CD4-positive, alpha-beta memory T cell (primary cell): ENCODE data around the gene AFMID. TPM values are rescaled to one million over a fixed set of nuclear protein-coding genes. Genes with fewer than 3 reads are reported as not detected.
A peak's percentile ranks its signal among the peaks of the same experiment; 100 is the strongest.
"Not testable (repeated sequence)": the region's sequence is repeated elsewhere in the genome, so short reads cannot be mapped to it uniquely, and the experiment has no call there.

Source experiments
- CTCF ChIA-PET: fragments of 350-600 bp; sonication (Branson Sonifier 250); formaldehyde crosslinking; loops from one replicate; lab custom pipeline; 2021; ENCODE audit warnings: inconsistent platforms; ENCODE audit not compliant: partially characterized antibody; lab: Charles Lee
- POLR2A ChIA-PET: fragments of 350-600 bp; sonication (Branson Sonifier 250); formaldehyde crosslinking; loops from one replicate; lab custom pipeline; 2021; ENCODE audit not compliant: partially characterized antibody; lab: Charles Lee
- DNase-seq, 5 donors: peaks; one replicate each; pipeline versions ENCODE4 v3.0.0 to v3.0.0-alpha.2; 2020 to 2022; ENCODE audit warnings: mixed read lengths in 1 of 5
- H3K27ac ChIP-seq: one replicate; pipeline ENCODE4 v1.7.0; 2013; ENCODE audit warnings: low read depth, low read length
- H3K27me3 ChIP-seq: 2 replicates; pipeline ENCODE4 v1.7.0; 2013; ENCODE audit warnings: mild to moderate bottlenecking, low read length, moderate library complexity; ENCODE audit not compliant: insufficient read depth
- H3K36me3 ChIP-seq: 2 replicates; pipeline ENCODE4 v1.7.0; 2013; ENCODE audit warnings: mild to moderate bottlenecking, low read length, moderate library complexity; ENCODE audit not compliant: insufficient read depth
- H3K4me1 ChIP-seq: 2 replicates; pipeline ENCODE4 v1.7.0; 2013; ENCODE audit warnings: mild to moderate bottlenecking, low read length, moderate library complexity; ENCODE audit not compliant: insufficient read depth
- H3K4me3 ChIP-seq, 2 donors: one replicate each; pipeline ENCODE4 v1.7.0; 2013; ENCODE audit warnings: low read length in 2 of 2, mild to moderate bottlenecking in 1 of 2
- H3K9me3 ChIP-seq, 2 donors: one replicate each; pipeline ENCODE4 v1.7.0; 2013; ENCODE audit warnings: low read length in 2 of 2, control low read depth in 1 of 2; ENCODE audit not compliant: control insufficient read depth in 1 of 2
- H3K27ac Mint-ChIP-seq, 7 donors: one replicate each; pipeline ENCODE4 v1.8.0; 2020 to 2021; ENCODE audit warnings: mixed read lengths in 7 of 7, mild to moderate bottlenecking in 6 of 7, inconsistent platforms in 3 of 7, moderate library complexity in 3 of 7
- H3K27me3 Mint-ChIP-seq, 2 donors: one replicate each; pipeline ENCODE4 v1.8.0; 2020 to 2021; ENCODE audit warnings: mixed read lengths in 2 of 2
- H3K36me3 Mint-ChIP-seq, 2 donors: one replicate each; pipeline ENCODE4 v1.8.0; 2020 to 2021; ENCODE audit warnings: mixed read lengths in 2 of 2, inconsistent platforms in 1 of 2, mild to moderate bottlenecking in 1 of 2
- H3K4me1 Mint-ChIP-seq, 4 donors: one replicate each; pipeline ENCODE4 v1.8.0; 2020 to 2021; ENCODE audit warnings: mixed read lengths in 4 of 4, mild to moderate bottlenecking in 1 of 4
- H3K4me3 Mint-ChIP-seq, 8 donors: one replicate each; pipeline ENCODE4 v1.8.0; 2020 to 2021; ENCODE audit warnings: mixed read lengths in 8 of 8, mild to moderate bottlenecking in 7 of 8, moderate library complexity in 6 of 8, inconsistent platforms in 3 of 8
- H3K9me3 Mint-ChIP-seq, 8 donors: one replicate each; pipeline ENCODE4 v1.8.0; 2020 to 2021; ENCODE audit warnings: mixed read lengths in 8 of 8, mild to moderate bottlenecking in 5 of 8, inconsistent platforms in 3 of 8, moderate library complexity in 1 of 8
- intact Hi-C: fragments of 100-400 bp; cut with micrococcal nuclease; formaldehyde crosslinking; loops from one replicate; pipeline ENCODE4 v1.15.1; 2023
- polyA plus RNA-seq, 2 donors: library from polyadenylated mRNA; unstranded; fragments of 300-500 nt; fragmentation: Illumina TruSeq; gene quantifications; one replicate each; pipeline ENCODE4 v1.2.3, GENCODE V29; 2021
- total RNA-seq, 2 experiments: library from RNA; stranded (reverse); gene quantifications; one replicate each; pipeline ENCODE4 v1.2.3, GENCODE V29; 2021

AFMID gene
- total and polyA plus RNA-seq, 4 experiments from 2014 or later, result 2.2 to 3.8 (median 3.6) TPM; not detected in 1

DNA sequence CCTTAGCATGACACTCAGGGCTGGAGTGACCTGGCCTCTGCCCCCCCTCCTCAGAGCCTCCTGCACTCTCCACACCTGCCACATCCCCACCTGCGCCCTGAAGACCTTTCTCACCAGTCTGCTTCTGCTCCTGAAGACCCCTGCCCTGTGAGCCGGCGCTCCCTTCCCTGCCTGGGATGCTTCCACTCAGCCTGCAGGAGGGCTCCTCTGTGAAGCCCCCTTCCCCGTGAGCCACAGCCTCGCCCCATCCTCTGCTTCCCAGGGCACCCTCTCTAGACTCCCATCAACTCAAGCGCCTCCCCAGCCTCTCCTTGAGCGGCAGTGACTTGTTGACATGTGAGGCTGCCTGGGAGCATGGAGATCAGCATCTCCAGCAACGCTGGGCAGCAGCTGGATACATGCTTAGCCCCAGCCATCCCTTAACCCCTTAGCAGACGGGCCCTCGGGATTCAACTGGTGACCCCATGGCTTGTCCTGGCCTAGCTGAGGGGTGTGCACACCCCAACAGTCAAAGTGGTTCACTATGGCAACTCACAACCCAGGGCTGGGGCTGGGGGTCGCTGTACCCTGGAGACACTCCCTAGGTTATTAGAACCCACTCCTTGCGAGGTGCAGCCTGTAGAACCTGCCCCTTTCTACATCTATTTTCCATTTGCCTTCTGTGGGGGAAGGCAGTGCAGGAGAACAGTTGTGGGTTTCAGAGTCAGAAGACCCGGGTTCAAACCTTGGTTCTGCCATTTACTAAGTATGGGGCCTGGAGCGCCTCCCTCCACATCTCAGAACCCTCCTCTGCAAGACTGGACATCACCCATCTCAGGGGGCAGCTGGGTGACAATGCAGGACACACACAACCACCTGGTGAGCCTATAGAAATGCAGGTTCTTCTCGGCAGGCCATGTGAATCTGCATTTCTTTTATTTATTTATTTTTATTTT, 65.8 kb downstream of the AFMID start:
- Histone ChIP-seq H3K27me3 (no peaks in the 10 kb centered on the region), H3K27ac (peak overlapping the region; percentile 61), H3K4me1 (peaks cover 74% of the 10 kb centered on the region), H3K36me3 (no peaks in the 10 kb centered on the region), H3K9me3 (no peaks in the 10 kb centered on the region), H3K4me3 (peak overlapping the region in 1 of 2 donors; percentile 54)
- Mint-ChIP-seq H3K27ac (peak overlapping the region; percentile 96 to 99 (median 98)), H3K9me3 (peaks cover 0 to 3% (median 0%) of the 10 kb centered on the region in 8 donors), H3K36me3 (peaks cover 0 to 2% of the 10 kb centered on the region in 2 donors), H3K4me1 (peaks cover 34 to 68% (median 54%) of the 10 kb centered on the region in 4 donors), H3K4me3 (peak overlapping the region; percentile 82 to 94 (median 88)), H3K27me3 (peaks cover 0 to 1% of the 10 kb centered on the region in 2 donors)
- DNase-seq, result no peak
- intact Hi-C loops, result loop anchor here (2.0 to 5.0 kb wide), 4 partner anchors 20 to 121 kb away; partner anchors contain the start of genes BIRC5 and TMC8
- POLR2A ChIA-PET, result interaction anchor here (0.6 to 3.9 kb wide), 27 partner anchors 10 to 497 kb away, joined by 3 to 30 read pairs (median 4); partner anchors contain the start of genes SOCS3, TMC8 and TNRC6C
- CTCF ChIA-PET, result interaction anchor here (1.2 to 4.9 kb wide), 8 partner anchors 36 to 234 kb away, joined by 4 to 87 read pairs (median 11); no protein-coding TSS in a partner anchor

DNA sequence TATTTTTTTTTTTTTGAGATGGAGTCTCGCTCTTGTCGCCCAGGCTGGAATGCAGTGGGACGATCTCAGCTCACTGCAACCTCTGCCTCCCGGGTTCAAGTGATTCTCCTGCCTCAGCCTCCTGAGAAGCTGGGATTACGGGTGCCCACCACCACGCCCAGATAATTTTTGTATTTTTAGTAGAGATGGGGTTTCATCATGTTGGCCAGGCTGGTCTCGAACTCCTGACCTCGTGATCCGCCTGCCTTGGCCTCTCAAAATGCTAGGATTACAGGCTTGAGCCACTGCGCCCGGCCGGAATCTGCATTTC, 66.4 kb downstream of the AFMID start:
- Histone ChIP-seq H3K4me3 (peak overlapping the region in 1 of 2 donors; percentile 76), H3K4me1 (peaks cover 80% of the 10 kb centered on the region)
- H3K9me3 ChIP-seq, CTCF ChIA-PET, H3K9me3 Mint-ChIP-seq, H3K27ac ChIP-seq, H3K27me3 ChIP-seq, DNase-seq, H3K27me3 Mint-ChIP-seq, H3K36me3 Mint-ChIP-seq, H3K36me3 ChIP-seq: not testable (repeated sequence)
- intact Hi-C loops, result loop anchor here (2.0 to 5.0 kb wide), 4 partner anchors 19 to 121 kb away; partner anchors contain the start of genes BIRC5 and TMC8
- POLR2A ChIA-PET, result interaction anchor here (0.7 to 2.5 kb wide), 4 partner anchors 18 to 496 kb away, joined by 3 to 11 read pairs (median 5); partner anchors contain the start of gene TNRC6C
- H3K27ac Mint-ChIP-seq, result peak overlapping the region in 6 of 7 donors; percentile 87 to 99 (median 94)
- H3K4me3 Mint-ChIP-seq, result peak overlapping the region; percentile 71 to 87 (median 83)
- H3K4me1 Mint-ChIP-seq, result peaks cover 36 to 74% (median 59%) of the 10 kb centered on the region in 4 donors

DNA sequence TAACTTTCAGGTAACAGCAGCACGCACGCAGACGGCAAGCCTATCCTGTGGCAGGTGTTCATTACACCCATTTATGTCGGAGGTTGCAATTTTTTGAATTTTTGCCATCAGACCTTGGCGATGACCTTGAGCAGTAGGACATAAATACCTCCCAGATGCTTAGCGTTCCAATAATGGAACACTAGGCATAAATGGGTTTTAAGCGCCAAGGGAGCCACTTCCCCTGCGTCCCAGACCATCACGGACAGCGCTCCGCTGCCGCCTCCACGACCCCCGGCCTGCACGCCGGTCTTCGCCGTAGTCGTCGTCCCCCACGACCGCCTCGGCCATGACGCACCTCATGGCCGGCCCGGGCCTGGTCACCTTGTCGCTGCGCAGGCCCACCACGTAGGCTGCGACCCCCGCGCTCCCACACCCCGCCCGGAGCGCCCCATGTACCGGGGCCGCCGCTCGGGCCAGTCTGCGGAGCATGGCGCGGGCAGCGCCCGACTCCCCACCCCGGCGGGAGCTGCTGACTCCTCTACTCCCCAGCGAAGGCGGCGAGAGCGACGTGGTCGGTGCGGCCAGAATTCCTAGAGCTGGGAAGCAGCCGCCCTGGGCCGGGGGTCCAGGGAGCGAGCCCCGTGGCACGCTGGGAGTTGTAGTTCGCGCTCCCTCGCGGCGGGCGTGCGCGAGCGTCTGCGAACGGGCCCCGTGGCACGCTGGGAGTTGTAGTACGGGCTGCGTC, 66.9 kb downstream of the AFMID start:
- peaks cover 0 to 1% of the 10 kb centered on the region in 2 donors for H3K27me3 Mint-ChIP-seq
- Histone ChIP-seq H3K27ac (peak overlapping the region; percentile 71), H3K36me3 (no peaks in the 10 kb centered on the region), H3K4me1 (peaks cover 85% of the 10 kb centered on the region), H3K9me3 (no peaks in the 10 kb centered on the region), H3K27me3 (no peaks in the 10 kb centered on the region), H3K4me3 (peak overlapping the region; percentile 17 to 76)
- H3K4me1 Mint-ChIP-seq, result peaks cover 36 to 77% (median 60%) of the 10 kb centered on the region in 4 donors
- POLR2A ChIA-PET, result interaction anchor here (0.7 to 2.5 kb wide), 7 partner anchors 18 to 496 kb away, joined by 3 to 11 read pairs (median 3); partner anchors contain the start of gene TNRC6C
- H3K9me3 Mint-ChIP-seq, result peaks cover 0 to 3% (median 0%) of the 10 kb centered on the region in 8 donors
- CTCF ChIA-PET, result interaction anchor here (1.9 to 2.0 kb wide), 2 partner anchors 107 to 168 kb away, joined by 10 to 11 read pairs; no protein-coding TSS in a partner anchor
- intact Hi-C loops, result loop anchor here (2.0 to 5.0 kb wide), 4 partner anchors 19 to 122 kb away; partner anchors contain the start of genes BIRC5 and TMC8
- H3K36me3 Mint-ChIP-seq, result peaks cover 0 to 2% of the 10 kb centered on the region in 2 donors
- H3K27ac Mint-ChIP-seq, result peak overlapping the region; percentile 92 to 99 (median 96)
- peak; percentile 75 to 87 (median 78) for DNase-seq
- H3K4me3 Mint-ChIP-seq, result peak overlapping the region; percentile 73 to 87 (median 84)

DNA sequence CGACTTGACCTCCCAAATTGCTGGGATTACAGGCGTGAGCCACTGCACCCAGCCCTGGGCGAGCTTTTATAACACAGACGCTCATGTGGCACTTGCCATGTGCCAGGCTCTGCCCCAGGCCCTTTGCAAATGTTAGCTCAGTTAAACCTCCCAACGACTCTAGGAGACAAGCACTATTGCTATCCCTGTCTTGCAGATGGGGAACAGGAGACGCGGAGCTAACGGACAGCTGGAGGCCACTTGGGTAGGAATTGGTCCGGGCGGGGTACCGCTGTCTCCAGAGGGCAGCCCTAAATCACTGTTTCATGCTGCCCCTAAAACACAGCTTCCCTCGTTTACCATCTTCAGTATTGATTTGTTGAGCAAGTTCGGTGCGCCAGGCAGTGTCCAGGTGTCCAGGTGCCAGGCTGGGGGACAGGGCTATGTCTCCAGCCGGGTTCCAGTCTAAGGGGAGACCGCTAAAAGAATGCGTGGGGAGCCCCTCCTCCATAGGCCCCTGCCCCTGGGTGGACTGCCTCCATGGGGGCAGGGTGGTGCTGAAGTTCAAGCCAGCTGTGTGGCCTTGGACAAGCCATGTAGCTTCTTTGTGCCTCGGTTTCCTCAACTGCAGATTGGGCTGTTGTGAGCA, 68.0 kb downstream of the AFMID start:
- Mint-ChIP-seq H3K4me1 (peaks cover 41 to 85% (median 67%) of the 10 kb centered on the region in 4 donors), H3K27ac (peak overlapping the region; percentile 26 to 87 (median 70)), H3K9me3 (peaks cover 0 to 3% (median 0%) of the 10 kb centered on the region in 8 donors), H3K4me3 (peak overlapping the region in 7 of 8 donors; percentile 51 to 85 (median 65)), H3K27me3 (peaks cover 0 to 1% of the 10 kb centered on the region in 2 donors), H3K36me3 (peaks cover 0 to 2% of the 10 kb centered on the region in 2 donors)
- H3K4me3 ChIP-seq, result no peak overlapping the region
- H3K27ac ChIP-seq, result no peak overlapping the region
- H3K36me3 ChIP-seq, result no peaks in the 10 kb centered on the region
- intact Hi-C loops, result no loop called here
- H3K27me3 ChIP-seq, result no peaks in the 10 kb centered on the region
- ChIA-PET POLR2A (interaction anchor here (0.7 to 1.5 kb wide), 3 partner anchors 59 to 297 kb away, joined by 3 read pairs; partner anchors contain the start of gene TNRC6C), CTCF (interaction anchor here (1.0 to 2.0 kb wide), 3 partner anchors 29 to 167 kb away, joined by 3 to 11 read pairs (median 10); no protein-coding TSS in a partner anchor)
- no peak for DNase-seq
- H3K9me3 ChIP-seq, result no peaks in the 10 kb centered on the region
- peaks cover 93% of the 10 kb centered on the region for H3K4me1 ChIP-seq

DNA sequence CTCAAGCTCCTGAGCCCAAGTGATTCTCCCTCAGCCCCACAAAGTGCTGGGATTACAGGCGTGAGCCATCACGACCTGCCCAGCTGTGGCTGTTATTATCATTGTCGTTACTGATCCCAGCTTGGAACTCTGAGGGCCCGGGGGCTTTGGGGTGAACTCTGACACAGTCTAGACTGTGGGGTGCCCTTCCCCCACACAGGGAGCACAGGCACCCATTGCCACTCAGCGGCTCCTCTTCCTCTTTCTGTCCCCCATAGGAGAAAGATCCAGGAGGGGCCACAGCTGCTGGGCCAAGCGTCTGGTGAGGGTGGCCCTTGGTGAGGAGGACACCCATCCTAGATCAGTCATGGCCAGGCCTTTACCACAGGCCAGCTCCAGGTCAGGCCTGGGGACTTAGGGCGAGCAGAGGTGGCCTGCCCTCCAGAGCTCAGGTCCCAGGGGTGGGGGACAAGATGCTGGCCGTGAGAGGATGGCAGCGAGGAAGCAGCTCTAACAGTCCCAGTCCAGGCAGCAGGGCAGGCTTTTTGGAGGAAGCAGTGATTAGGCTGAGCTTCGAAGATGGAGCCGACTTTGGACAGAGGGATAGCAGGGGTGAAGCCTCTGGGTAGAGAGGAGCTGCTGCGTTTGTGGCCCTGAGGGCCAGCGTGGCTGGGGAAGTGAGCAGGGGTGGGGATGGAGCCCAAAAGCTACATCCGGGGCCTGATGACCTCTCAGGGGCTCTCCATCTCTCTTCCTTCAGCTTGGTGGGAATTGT, 69.0 kb downstream of the AFMID start:
- Mint-ChIP-seq H3K36me3 (peaks cover 0 to under 1% of the 10 kb centered on the region in 2 donors), H3K4me3 (peak overlapping the region in 2 of 8 donors; percentile 31 to 65), H3K4me1 (peaks cover 38 to 82% (median 66%) of the 10 kb centered on the region in 4 donors), H3K27me3 (peaks cover 0 to 1% of the 10 kb centered on the region in 2 donors), H3K27ac (peak overlapping the region; percentile 36 to 87 (median 73)), H3K9me3 (peaks cover 0 to 3% (median 0%) of the 10 kb centered on the region in 8 donors)
- intact Hi-C loops, result no loop called here
- peaks cover 91% of the 10 kb centered on the region for H3K4me1 ChIP-seq
- H3K36me3 ChIP-seq, result no peaks in the 10 kb centered on the region
- ChIA-PET POLR2A (interaction anchor here (0.8 to 1.5 kb wide), 3 partner anchors 58 to 131 kb away, joined by 3 to 5 read pairs (median 3); no protein-coding TSS in a partner anchor), CTCF (interaction anchor here (1.0 to 2.0 kb wide), 4 partner anchors 9 to 166 kb away, joined by 3 to 11 read pairs (median 6); no protein-coding TSS in a partner anchor)
- no peak overlapping the region for H3K27ac ChIP-seq
- H3K9me3 ChIP-seq, result no peaks in the 10 kb centered on the region
- DNase-seq, result no peak
- H3K27me3 ChIP-seq, result no peaks in the 10 kb centered on the region
- H3K4me3 ChIP-seq, result no peak overlapping the region
